RWPE1 (cell line): ENCODE measurements around the gene TANGO2.

Experiments used
- CTCF ChIA-PET: fragments of 350-600 bp; sonication (Branson Sonifier 250); formaldehyde crosslinking; extraction: SDS; loops from one replicate; lab custom pipeline; 2021; lab: Yijun Ruan, JAX
- POLR2A ChIA-PET: fragments of 400-600 bp; formaldehyde crosslinking; extraction: SDS; loops from one replicate; lab custom pipeline; 2020; ENCODE audit warnings: antibody characterized with exemption; ENCODE audit not compliant: low non-redundant PET; lab: Yijun Ruan, JAX
- DNase-seq: peaks from one replicate; pipeline ENCODE4 v3.0.0; 2012; ENCODE audit warnings: low spot score
- H3K27ac ChIP-seq: fragments of 450-650 bp; 2 replicates; pipeline ENCODE4 v1.5.1; 2017
- CTCF ChIP-seq: fragments of 450-650 bp; conservative IDR thresholded peaks from 2 replicates; pipeline ENCODE4 v1.5.1; 2017; ENCODE audit warnings: low read depth, mild to moderate bottlenecking

Gene TANGO2

GRCh38 chr22:20112623-20113511, 92.0 kb downstream of the TANGO2 start:
- TF ChIP-seq CTCF, result no peak
- ChIA-PET CTCF (no interaction called here), POLR2A (no interaction called here)
- DNase-seq, result no peak
- H3K27ac ChIP-seq, result peak overlapping the region; percentile 87

- ChIA-PET CTCF (no interaction called here), POLR2A (no interaction called here)
- H3K27ac ChIP-seq, result peak overlapping the region; percentile 87
- DNase-seq, result no peak
- TF ChIP-seq CTCF, result no peak
Observed at GRCh38 chr22:20113551-20114310, 92.8 kb downstream of the TANGO2 start.

GRCh38 chr22:20114506-20115475, 93.9 kb downstream of the TANGO2 start:
- CTCF ChIA-PET, result no interaction called here
- peak overlapping the region; percentile 87 for H3K27ac ChIP-seq
- TF ChIP-seq CTCF, result no peak

GRCh38 chr22:20115691-20116375, 94.9 kb downstream of the TANGO2 start, which contains the start of gene RANBP1:
RANBP1 (plus strand) TSS chr22:20116104; CDS start chr22:20116185, 81 bp downstream.
- peak within 1 kb of the TSS; percentile 87 for H3K27ac ChIP-seq
- TF ChIP-seq CTCF, result no peak
- ChIA-PET POLR2A (no interaction called here), CTCF (no interaction called here)
- no peak for DNase-seq

More at GRCh38 chr22:20114506-20115475, 93.9 kb downstream of the TANGO2 start:
- no peak for DNase-seq
- POLR2A ChIA-PET, result no interaction called here

- no peak for TF ChIP-seq CTCF
- H3K27ac ChIP-seq, result peak overlapping the region; percentile 87
- DNase-seq, result no peak
- ChIA-PET CTCF (no interaction called here), POLR2A (no interaction called here)
Observed at GRCh38 chr22:20116376-20116950, 95.6 kb downstream of the TANGO2 start.
